Breast epithelium (tissue), 4 donors: Measurements from ENCODE around the gene CLCNKB. TPM values are rescaled to one million over a fixed set of nuclear protein-coding genes. Genes with fewer than 3 reads are reported as not detected.
"Not testable (repeated sequence)": the region's sequence is repeated elsewhere in the genome, so short reads cannot be mapped to it uniquely, and the experiment has no call there.

Source experiments
- DNase-seq, 2 donors: peaks; one replicate each; pipeline ENCODE4 v3.0.0-alpha.2; 2019; ENCODE audit warnings: low spot score in 2 of 2
- H3K27ac ChIP-seq, 2 donors: fragments of 200-600 bp; sonication (generic) in 1 of 2; one replicate each; pipeline ENCODE4 v1.5.1; 2016 to 2019; ENCODE audit warnings: mild to moderate bottlenecking in 1 of 2
- H3K27me3 ChIP-seq, 2 donors: fragments of 200-600 bp; sonication (generic) in 1 of 2; one replicate each; pipeline versions ENCODE4 v1.5.1 to v1.6.0; 2017 to 2019; ENCODE audit warnings: control low read depth in 1 of 2, mild to moderate bottlenecking in 1 of 2
- H3K36me3 ChIP-seq: fragments of 200-600 bp; one replicate; pipeline ENCODE4 v1.5.1; 2019
- H3K4me1 ChIP-seq, 2 donors: fragments of 200-600 bp; sonication (generic); one replicate each; pipeline ENCODE4 v1.5.1; 2016 to 2019; ENCODE audit warnings: control low read depth in 1 of 2
- H3K4me3 ChIP-seq, 3 donors: fragments of 200-600 bp; sonication (generic); 1 replicate in 2 of 3; 2 replicates in 1 of 3; pipeline ENCODE4 v1.5.1; 2016 to 2019; ENCODE audit warnings: mild to moderate bottlenecking in 3 of 3, moderate library complexity in 2 of 3
- H3K9me3 ChIP-seq, 2 donors: fragments of 200-600 bp; sonication (generic) in 1 of 2; one replicate each; pipeline ENCODE4 v1.5.1; 2016 to 2019; ENCODE audit warnings: control low read depth in 1 of 2
- POLR2A ChIP-seq: fragments of 450-650 bp; IDR thresholded peaks from one replicate; pipeline ENCODE4 v1.6.1; 2016; ENCODE audit warnings: antibody characterized with exemption, mild to moderate bottlenecking, moderate library complexity
- POLR2AphosphoS5 ChIP-seq, 3 donors: sonication (generic); formaldehyde crosslinking; IDR thresholded peaks; one replicate each; pipeline ENCODE4 v1.6.1; 2017; ENCODE audit warnings: antibody characterized with exemption in 3 of 3
- intact Hi-C: fragments of 100-400 bp; cut with DNase I; formaldehyde crosslinking; loops from one replicate; pipeline ENCODE4 v1.15.1; 2023; ENCODE audit warnings: low total_unique reads
- total RNA-seq, 3 donors: library from RNA; depleted of rRNA; stranded (reverse); fragments of >200 nt; gene quantifications; one replicate each; pipeline ENCODE4 v1.1.0, GENCODE V29; 2016
- TF ChIP-seq, protein P1 (sequence below), 3 donors: fragments of 450-650 bp; IDR thresholded peaks; one replicate each; pipeline ENCODE4 v1.5.1; 2016 to 2017; ENCODE audit warnings: antibody characterized with exemption in 3 of 3, mild to moderate bottlenecking in 3 of 3, moderate library complexity in 3 of 3

CLCNKB gene
- total RNA-seq, 3 donors from 2014 or later: 0.32 to 0.88 (median 0.33) TPM

DNA sequence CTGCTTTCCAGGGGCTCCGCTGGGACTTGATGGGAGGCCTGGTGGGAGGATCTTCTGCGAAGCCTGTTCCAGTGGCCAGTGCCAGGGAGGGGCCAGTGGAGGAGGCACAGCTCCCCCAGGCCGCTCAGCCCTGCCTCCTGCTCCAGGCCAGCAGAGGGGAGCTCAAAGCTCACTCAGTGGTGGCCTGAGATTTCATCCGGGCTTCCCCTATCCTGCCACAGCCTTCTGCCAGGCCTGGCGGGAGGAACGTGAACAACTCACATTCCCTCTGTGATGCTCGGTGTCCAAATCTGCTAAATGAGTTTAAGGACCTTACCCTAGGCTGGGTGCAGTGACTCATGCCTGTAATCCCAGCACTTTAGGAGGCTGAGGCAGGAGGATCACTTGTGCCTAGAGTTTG lies 3.3 kb downstream of the CLCNKB start:
- H3K4me1 ChIP-seq: no peaks in the 10 kb centered on the region
- TF ChIP-seq, protein P1, sequence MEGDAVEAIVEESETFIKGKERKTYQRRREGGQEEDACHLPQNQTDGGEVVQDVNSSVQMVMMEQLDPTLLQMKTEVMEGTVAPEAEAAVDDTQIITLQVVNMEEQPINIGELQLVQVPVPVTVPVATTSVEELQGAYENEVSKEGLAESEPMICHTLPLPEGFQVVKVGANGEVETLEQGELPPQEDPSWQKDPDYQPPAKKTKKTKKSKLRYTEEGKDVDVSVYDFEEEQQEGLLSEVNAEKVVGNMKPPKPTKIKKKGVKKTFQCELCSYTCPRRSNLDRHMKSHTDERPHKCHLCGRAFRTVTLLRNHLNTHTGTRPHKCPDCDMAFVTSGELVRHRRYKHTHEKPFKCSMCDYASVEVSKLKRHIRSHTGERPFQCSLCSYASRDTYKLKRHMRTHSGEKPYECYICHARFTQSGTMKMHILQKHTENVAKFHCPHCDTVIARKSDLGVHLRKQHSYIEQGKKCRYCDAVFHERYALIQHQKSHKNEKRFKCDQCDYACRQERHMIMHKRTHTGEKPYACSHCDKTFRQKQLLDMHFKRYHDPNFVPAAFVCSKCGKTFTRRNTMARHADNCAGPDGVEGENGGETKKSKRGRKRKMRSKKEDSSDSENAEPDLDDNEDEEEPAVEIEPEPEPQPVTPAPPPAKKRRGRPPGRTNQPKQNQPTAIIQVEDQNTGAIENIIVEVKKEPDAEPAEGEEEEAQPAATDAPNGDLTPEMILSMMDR (IDR thresholded peaks at IDR 0.05): no peak
- no peak for TF ChIP-seq POLR2AphosphoS5 (IDR thresholded peaks at IDR 0.05)
- TF ChIP-seq POLR2A: no peak
- DNase-seq: no peak
- intact Hi-C loops: no loop called here
- H3K36me3 ChIP-seq: no peaks in the 10 kb centered on the region
- no peaks in the 10 kb centered on the region for H3K9me3 ChIP-seq
- no peak overlapping the region for H3K27ac ChIP-seq
- no peaks in the 10 kb centered on the region for H3K27me3 ChIP-seq
- no peak overlapping the region for H3K4me3 ChIP-seq

GRCh38 chr1:16047791-16048475 lies 4.4 kb downstream of the CLCNKB start:
- no peak for DNase-seq
- no peaks in the 10 kb centered on the region for H3K27me3 ChIP-seq
- no peaks in the 10 kb centered on the region for H3K36me3 ChIP-seq
- peak overlapping the region in 1 of 3 donors; percentile 73 for H3K4me3 ChIP-seq
- H3K27ac ChIP-seq: no peak overlapping the region
- intact Hi-C loops: no loop called here
- H3K9me3 ChIP-seq: no peaks in the 10 kb centered on the region
- no peaks in the 10 kb centered on the region for H3K4me1 ChIP-seq
- TF ChIP-seq POLR2A (no peak), POLR2AphosphoS5 (IDR thresholded peaks at IDR 0.05) (no peak)
- TF ChIP-seq, protein P1 (IDR thresholded peaks at IDR 0.05): no peak

GRCh38 chr1:16048573-16049189 lies 5.1 kb downstream of the CLCNKB start:
- H3K27me3 ChIP-seq: no peaks in the 10 kb centered on the region
- H3K4me1 ChIP-seq: no peaks in the 10 kb centered on the region
- H3K9me3 ChIP-seq: no peaks in the 10 kb centered on the region
- H3K27ac ChIP-seq: peak overlapping the region in 1 of 2 donors; percentile 3
- DNase-seq: peak in 1 of 2 donors; percentile 27
- TF ChIP-seq POLR2A (no peak), POLR2AphosphoS5 (IDR thresholded peaks at IDR 0.05) (no peak)
- TF ChIP-seq, protein P1 (IDR thresholded peaks at IDR 0.05): no peak
- H3K36me3 ChIP-seq: no peaks in the 10 kb centered on the region
- H3K4me3 ChIP-seq: peak overlapping the region; percentile 36 to 73 (median 54)
- intact Hi-C loops: no loop called here

GRCh38 chr1:16050328-16050727 lies 6.7 kb downstream of the CLCNKB start:
- TF ChIP-seq, protein P1 (IDR thresholded peaks at IDR 0.05): no peak
- no peaks in the 10 kb centered on the region for H3K4me1 ChIP-seq
- no peak overlapping the region for H3K4me3 ChIP-seq
- no peaks in the 10 kb centered on the region for H3K9me3 ChIP-seq
- no peaks in the 10 kb centered on the region for H3K36me3 ChIP-seq
- no peak for DNase-seq
- H3K27me3 ChIP-seq: no peaks in the 10 kb centered on the region
- H3K27ac ChIP-seq: no peak overlapping the region
- intact Hi-C loops: no loop called here

- no peak for TF ChIP-seq POLR2AphosphoS5 (IDR thresholded peaks at IDR 0.05)
- TF ChIP-seq, protein P1 (IDR thresholded peaks at IDR 0.05): no peak
- TF ChIP-seq POLR2A: no peak
- Histone ChIP-seq H3K4me3 (no peak overlapping the region), H3K36me3 (no peaks in the 10 kb centered on the region), H3K27me3 (no peaks in the 10 kb centered on the region), H3K9me3 (no peaks in the 10 kb centered on the region), H3K27ac (no peak overlapping the region), H3K4me1 (no peaks in the 10 kb centered on the region)
- DNase-seq: no peak
- intact Hi-C loops: no loop called here
Observed at GRCh38 chr1:16051039-16051438, 7.5 kb downstream of the CLCNKB start.

DNA sequence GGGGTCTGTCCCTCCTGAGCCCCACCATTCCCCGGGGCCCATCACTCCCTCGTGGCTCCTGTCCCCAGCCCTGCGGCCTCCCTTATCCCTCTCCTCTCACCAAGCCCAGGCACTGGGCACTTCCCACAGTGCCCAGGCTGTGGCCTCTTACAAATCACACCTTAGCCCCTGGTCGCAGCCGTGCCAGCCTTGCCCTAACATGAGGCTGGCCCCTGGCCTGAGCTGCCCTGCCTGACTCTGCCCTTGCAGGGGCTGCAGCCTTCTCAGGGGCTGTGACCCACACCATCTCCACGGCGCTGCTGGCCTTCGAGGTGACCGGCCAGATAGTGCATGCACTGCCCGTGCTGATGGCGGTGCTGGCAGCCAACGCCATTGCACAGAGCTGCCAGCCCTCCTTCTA lies 8.4 kb downstream of the CLCNKB start:
- H3K9me3 ChIP-seq, intact Hi-C loops, H3K27ac ChIP-seq, H3K4me3 ChIP-seq, H3K36me3 ChIP-seq, H3K27me3 ChIP-seq, DNase-seq, H3K4me1 ChIP-seq: not testable (repeated sequence)
